Daoy (cell line): ENCODE data around the gene PDGFC. TPM values are rescaled to one million over a fixed set of nuclear protein-coding genes. Genes with fewer than 3 reads are reported as not detected.

ENCODE experiments used
- DNase-seq: peaks from one replicate; pipeline ENCODE4 v3.0.0-alpha.2; 2015; ENCODE audit warnings: low read depth
- total RNA-seq: library from RNA; depleted of rRNA; stranded (reverse); fragments of >200 nt; shearing (Covaris generic); gene quantifications from 2 replicates; pipeline ENCODE4 v1.2.3, GENCODE V29; 2014

Gene PDGFC
- total RNA-seq, 1 experiment from 2014 or later, result 34.0 TPM

GRCh38 chr4:156974264-156974663 lies 2.7 kb upstream of the PDGFC start:
- no peak for DNase-seq

GRCh38 chr4:156972379-156973015 lies 898 bp upstream of the PDGFC start:
- DNase-seq, result no peak

GRCh38 chr4:156971165-156971675 lies 379 bp downstream of the PDGFC start:
- peak; percentile 28 for DNase-seq

- DNase-seq, result peak; percentile 56
Observed at GRCh38 chr4:156970501-156971164, 966 bp downstream of the PDGFC start.

GRCh38 chr4:156969911-156970310 lies 1.7 kb downstream of the PDGFC start:
- DNase-seq, result no peak

GRCh38 chr4:156969101-156969500 lies 2.5 kb downstream of the PDGFC start:
- DNase-seq, result no peak

- peak; percentile 57 for DNase-seq
Observed at GRCh38 chr4:156968479-156968984, 3.1 kb downstream of the PDGFC start.

GRCh38 chr4:156966836-156967235 lies 4.8 kb downstream of the PDGFC start:
- DNase-seq, result no peak

- DNase-seq, result no peak
Observed at GRCh38 chr4:156963419-156963818, 8.2 kb downstream of the PDGFC start.

GRCh38 chr4:156962528-156962974 lies 9.0 kb downstream of the PDGFC start:
- no peak for DNase-seq

- DNase-seq, result no peak
Observed at GRCh38 chr4:156962058-156962358, 9.6 kb downstream of the PDGFC start.

GRCh38 chr4:156961196-156962057 lies 10.2 kb downstream of the PDGFC start:
- no peak for DNase-seq

GRCh38 chr4:156959298-156959702 lies 12.3 kb downstream of the PDGFC start:
- no peak for DNase-seq

GRCh38 chr4:156958276-156959074 lies 13.1 kb downstream of the PDGFC start:
- no peak for DNase-seq

- no peak for DNase-seq
Observed at GRCh38 chr4:156957556-156957955, 14.0 kb downstream of the PDGFC start.

- no peak for DNase-seq
Observed at GRCh38 chr4:156956826-156957368, 14.7 kb downstream of the PDGFC start.

GRCh38 chr4:156956359-156956758 lies 15.2 kb downstream of the PDGFC start:
- DNase-seq, result no peak

GRCh38 chr4:156954587-156954986 lies 17.0 kb downstream of the PDGFC start:
- no peak for DNase-seq

- DNase-seq, result no peak
Observed at GRCh38 chr4:156953951-156954350, 17.6 kb downstream of the PDGFC start.

- no peak for DNase-seq
Observed at GRCh38 chr4:156953001-156953400, 18.6 kb downstream of the PDGFC start.

GRCh38 chr4:156952078-156952759 lies 19.4 kb downstream of the PDGFC start:
- DNase-seq, result no peak
